ENCODE results near the gene LIN7C.

DNA sequence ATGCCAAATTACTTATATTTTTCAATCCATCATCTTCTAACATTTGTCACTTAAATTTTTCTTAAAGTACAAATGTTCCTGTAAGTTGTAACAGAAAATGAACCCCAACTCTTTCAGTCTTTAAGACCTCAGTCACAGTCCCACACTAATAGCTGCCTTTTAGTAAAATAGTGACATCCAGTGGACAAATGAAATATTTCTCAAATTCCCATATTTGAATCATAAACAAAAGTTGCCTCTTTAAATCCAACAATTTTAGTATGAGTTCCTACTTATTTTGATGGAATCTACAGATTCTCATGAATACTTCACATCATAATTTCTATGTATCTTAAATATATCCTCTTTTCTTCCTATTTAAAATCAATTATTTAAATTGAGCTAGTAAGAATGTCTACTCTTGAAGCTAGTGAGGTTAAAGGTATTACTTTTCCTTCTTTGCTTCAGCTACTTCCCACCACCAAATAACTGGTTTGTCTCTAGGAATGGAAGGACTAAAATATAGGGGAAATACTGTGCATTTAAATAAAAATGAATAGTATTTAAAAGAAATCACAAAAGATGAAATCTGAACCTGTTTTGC, 9.2 kb downstream of the LIN7C start:
- TF ChIP-seq, protein P1, sequence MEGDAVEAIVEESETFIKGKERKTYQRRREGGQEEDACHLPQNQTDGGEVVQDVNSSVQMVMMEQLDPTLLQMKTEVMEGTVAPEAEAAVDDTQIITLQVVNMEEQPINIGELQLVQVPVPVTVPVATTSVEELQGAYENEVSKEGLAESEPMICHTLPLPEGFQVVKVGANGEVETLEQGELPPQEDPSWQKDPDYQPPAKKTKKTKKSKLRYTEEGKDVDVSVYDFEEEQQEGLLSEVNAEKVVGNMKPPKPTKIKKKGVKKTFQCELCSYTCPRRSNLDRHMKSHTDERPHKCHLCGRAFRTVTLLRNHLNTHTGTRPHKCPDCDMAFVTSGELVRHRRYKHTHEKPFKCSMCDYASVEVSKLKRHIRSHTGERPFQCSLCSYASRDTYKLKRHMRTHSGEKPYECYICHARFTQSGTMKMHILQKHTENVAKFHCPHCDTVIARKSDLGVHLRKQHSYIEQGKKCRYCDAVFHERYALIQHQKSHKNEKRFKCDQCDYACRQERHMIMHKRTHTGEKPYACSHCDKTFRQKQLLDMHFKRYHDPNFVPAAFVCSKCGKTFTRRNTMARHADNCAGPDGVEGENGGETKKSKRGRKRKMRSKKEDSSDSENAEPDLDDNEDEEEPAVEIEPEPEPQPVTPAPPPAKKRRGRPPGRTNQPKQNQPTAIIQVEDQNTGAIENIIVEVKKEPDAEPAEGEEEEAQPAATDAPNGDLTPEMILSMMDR (IDR thresholded peaks at IDR 0.05), result peak in 1 of 2 donors; percentile 23
- TF ChIP-seq EP300 (IDR thresholded peaks at IDR 0.05) (no peak), POLR2AphosphoS5 (IDR thresholded peaks at IDR 0.05) (no peak)
